ENCODE data around the gene CPEB3.

Gene CPEB3

DNA sequence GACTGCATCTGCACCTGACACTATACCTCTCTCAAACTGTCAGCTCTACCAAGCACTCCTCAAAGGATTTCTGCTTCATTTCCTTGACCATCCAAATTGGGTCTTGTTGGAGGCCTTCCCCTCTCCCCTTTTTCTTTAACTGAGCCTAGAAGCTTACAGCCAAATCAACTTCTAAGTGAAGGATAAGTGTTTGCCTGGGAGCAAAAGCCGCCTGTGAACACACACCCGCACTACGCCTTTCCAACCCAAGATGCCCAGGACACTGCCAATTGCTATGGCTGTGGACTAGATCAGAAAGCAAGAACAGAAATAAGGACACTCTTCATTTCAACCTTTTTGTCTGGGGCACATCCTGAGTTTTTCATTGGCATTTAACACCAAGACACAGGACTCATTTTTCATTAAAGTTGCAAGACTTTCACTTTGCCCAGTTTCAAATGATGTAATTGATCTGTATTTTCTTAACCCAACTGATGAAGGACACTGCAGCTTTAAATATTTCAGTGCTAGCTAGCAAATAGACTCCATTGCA, 52.8 kb downstream of the CPEB3 start:
- Histone ChIP-seq H3F3A (ENCODE audit: insufficient read depth, low read length) (no peaks in the 10 kb centered on the region), H3K9ac (ENCODE audit: low read length) (peak overlapping the region; percentile 70), H3K36me3 (ENCODE audit: insufficient read depth, low read length) (0 out of 2 replicates have a peak, but pooled peaks cover 7% of the 10 kb centered on the region), H2AFZ (ENCODE audit: low read length) (no peak overlapping the region), H3K9me2 (ENCODE audit: low read depth, low read length) (no peaks in the 10 kb centered on the region), H4K20me1 (ENCODE audit: insufficient read depth, low read length) (no peaks in the 10 kb centered on the region), H3K9me3 (ENCODE audit: low read length) (no peaks in the 10 kb centered on the region), H3K79me2 (ENCODE audit: insufficient read depth, low read length) (peaks cover 31% of the 10 kb centered on the region), H3K27me3 (ENCODE audit: insufficient read depth, low read length) (no peaks in the 10 kb centered on the region), H3K4me3 (ENCODE audit: low read depth, low read length, poor library complexity, severe bottlenecking) (peak overlapping the region; percentile 74), H3K27ac (ENCODE audit: low read depth, low read length, poor library complexity, severe bottlenecking) (peak overlapping the region; percentile 77), H3K4me1 (ENCODE audit: insufficient read depth, low read length, severe bottlenecking) (peaks cover 52% of the 10 kb centered on the region), H3K4me2 (ENCODE audit: low read length) (peak overlapping the region; percentile 77)
- TF ChIP-seq, protein P1, sequence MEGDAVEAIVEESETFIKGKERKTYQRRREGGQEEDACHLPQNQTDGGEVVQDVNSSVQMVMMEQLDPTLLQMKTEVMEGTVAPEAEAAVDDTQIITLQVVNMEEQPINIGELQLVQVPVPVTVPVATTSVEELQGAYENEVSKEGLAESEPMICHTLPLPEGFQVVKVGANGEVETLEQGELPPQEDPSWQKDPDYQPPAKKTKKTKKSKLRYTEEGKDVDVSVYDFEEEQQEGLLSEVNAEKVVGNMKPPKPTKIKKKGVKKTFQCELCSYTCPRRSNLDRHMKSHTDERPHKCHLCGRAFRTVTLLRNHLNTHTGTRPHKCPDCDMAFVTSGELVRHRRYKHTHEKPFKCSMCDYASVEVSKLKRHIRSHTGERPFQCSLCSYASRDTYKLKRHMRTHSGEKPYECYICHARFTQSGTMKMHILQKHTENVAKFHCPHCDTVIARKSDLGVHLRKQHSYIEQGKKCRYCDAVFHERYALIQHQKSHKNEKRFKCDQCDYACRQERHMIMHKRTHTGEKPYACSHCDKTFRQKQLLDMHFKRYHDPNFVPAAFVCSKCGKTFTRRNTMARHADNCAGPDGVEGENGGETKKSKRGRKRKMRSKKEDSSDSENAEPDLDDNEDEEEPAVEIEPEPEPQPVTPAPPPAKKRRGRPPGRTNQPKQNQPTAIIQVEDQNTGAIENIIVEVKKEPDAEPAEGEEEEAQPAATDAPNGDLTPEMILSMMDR (IDR thresholded peaks at IDR 0.05; ENCODE audit: low read length) = no peak
- no peak for TF ChIP-seq EZH2 (IDR thresholded peaks at IDR 0.05; ENCODE audit: borderline replicate concordance, low read length)

- Histone ChIP-seq H3K4me3 (ENCODE audit: low read depth, low read length, poor library complexity, severe bottlenecking) (no peak overlapping the region), H3K79me2 (ENCODE audit: insufficient read depth, low read length) (0 out of 2 replicates have a peak, but pooled peaks cover 5% of the 10 kb centered on the region), H3K9me3 (ENCODE audit: low read length) (no peaks in the 10 kb centered on the region), H3K4me2 (ENCODE audit: low read length) (no peak overlapping the region), H3K9me2 (ENCODE audit: low read depth, low read length) (no peaks in the 10 kb centered on the region), H3K27me3 (ENCODE audit: insufficient read depth, low read length) (no peaks in the 10 kb centered on the region), H3F3A (ENCODE audit: insufficient read depth, low read length) (no peaks in the 10 kb centered on the region), H3K9ac (ENCODE audit: low read length) (no peak overlapping the region), H2AFZ (ENCODE audit: low read length) (no peak overlapping the region), H4K20me1 (ENCODE audit: insufficient read depth, low read length) (no peaks in the 10 kb centered on the region), H3K27ac (ENCODE audit: low read depth, low read length, poor library complexity, severe bottlenecking) (no peak overlapping the region), H3K4me1 (ENCODE audit: insufficient read depth, low read length, severe bottlenecking) (peaks cover 6% of the 10 kb centered on the region), H3K36me3 (ENCODE audit: insufficient read depth, low read length) (0 out of 2 replicates have a peak, but pooled peaks cover 7% of the 10 kb centered on the region)
- TF ChIP-seq EZH2 (IDR thresholded peaks at IDR 0.05; ENCODE audit: borderline replicate concordance, low read length) = no peak
- TF ChIP-seq, protein P1 (IDR thresholded peaks at IDR 0.05; ENCODE audit: low read length) = no peak
These were observed 59.7 kb downstream of the CPEB3 start for GRCh38 chr10:92231196-92231595.

GRCh38 chr10:92222603-92223262, 68.1 kb downstream of the CPEB3 start:
- Histone ChIP-seq H3K4me3 (ENCODE audit: low read depth, low read length, poor library complexity, severe bottlenecking) (no peak overlapping the region), H3K9me3 (ENCODE audit: low read length) (no peaks in the 10 kb centered on the region), H3K4me2 (ENCODE audit: low read length) (no peak overlapping the region), H2AFZ (ENCODE audit: low read length) (no peak overlapping the region), H3K79me2 (ENCODE audit: insufficient read depth, low read length) (no peaks in the 10 kb centered on the region), H3K9ac (ENCODE audit: low read length) (no peak overlapping the region), H3K9me2 (ENCODE audit: low read depth, low read length) (no peaks in the 10 kb centered on the region), H3K36me3 (ENCODE audit: insufficient read depth, low read length) (peaks cover 4% of the 10 kb centered on the region; the same call in 1 of the 2 replicates), H3K27me3 (ENCODE audit: insufficient read depth, low read length) (no peaks in the 10 kb centered on the region), H3K4me1 (ENCODE audit: insufficient read depth, low read length, severe bottlenecking) (no peaks in the 10 kb centered on the region), H4K20me1 (ENCODE audit: insufficient read depth, low read length) (no peaks in the 10 kb centered on the region), H3F3A (ENCODE audit: insufficient read depth, low read length) (no peaks in the 10 kb centered on the region), H3K27ac (ENCODE audit: low read depth, low read length, poor library complexity, severe bottlenecking) (no peak overlapping the region)
- no peak for TF ChIP-seq EZH2 (IDR thresholded peaks at IDR 0.05; ENCODE audit: borderline replicate concordance, low read length)
- TF ChIP-seq, protein P1 (IDR thresholded peaks at IDR 0.05; ENCODE audit: low read length) = no peak
